ENCODE measurements around the gene IDI1.
"Not testable (repeated sequence)": the region's sequence is repeated elsewhere in the genome, so short reads cannot be mapped to it uniquely, and the experiment has no call there.

The IDI1 gene

DNA sequence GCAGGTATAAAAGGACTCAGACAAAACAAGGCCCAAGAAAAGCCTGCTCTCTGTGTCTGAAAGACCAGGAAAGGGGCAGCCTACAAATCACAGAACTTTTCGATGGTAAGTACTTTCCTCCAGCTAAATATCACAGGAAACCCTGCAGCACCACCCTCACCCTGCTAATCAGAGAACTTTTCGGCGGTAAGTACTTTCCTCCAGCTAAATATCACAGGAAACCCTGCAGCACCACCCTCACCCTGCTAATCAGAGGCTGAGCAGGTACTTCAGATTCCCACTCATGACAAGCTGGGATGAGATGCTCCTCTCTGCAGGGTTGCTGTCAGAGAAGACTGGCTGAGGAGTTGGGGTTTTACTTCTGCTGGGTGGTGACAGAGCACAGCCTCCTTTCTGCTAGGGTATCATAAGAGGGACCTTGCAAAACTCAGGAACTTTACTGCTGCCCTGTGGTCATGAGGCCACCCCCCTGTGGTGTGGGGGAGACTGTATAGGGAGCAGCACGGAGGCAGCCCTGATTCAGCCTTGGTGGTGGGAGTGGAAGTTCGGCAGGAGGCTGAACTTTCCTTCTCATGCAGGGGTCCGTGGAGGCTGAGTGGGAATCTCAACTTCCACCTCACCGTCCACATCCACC is 14.4 kb upstream of the IDI1 start:
- no peak for FAIRE-seq

DNA sequence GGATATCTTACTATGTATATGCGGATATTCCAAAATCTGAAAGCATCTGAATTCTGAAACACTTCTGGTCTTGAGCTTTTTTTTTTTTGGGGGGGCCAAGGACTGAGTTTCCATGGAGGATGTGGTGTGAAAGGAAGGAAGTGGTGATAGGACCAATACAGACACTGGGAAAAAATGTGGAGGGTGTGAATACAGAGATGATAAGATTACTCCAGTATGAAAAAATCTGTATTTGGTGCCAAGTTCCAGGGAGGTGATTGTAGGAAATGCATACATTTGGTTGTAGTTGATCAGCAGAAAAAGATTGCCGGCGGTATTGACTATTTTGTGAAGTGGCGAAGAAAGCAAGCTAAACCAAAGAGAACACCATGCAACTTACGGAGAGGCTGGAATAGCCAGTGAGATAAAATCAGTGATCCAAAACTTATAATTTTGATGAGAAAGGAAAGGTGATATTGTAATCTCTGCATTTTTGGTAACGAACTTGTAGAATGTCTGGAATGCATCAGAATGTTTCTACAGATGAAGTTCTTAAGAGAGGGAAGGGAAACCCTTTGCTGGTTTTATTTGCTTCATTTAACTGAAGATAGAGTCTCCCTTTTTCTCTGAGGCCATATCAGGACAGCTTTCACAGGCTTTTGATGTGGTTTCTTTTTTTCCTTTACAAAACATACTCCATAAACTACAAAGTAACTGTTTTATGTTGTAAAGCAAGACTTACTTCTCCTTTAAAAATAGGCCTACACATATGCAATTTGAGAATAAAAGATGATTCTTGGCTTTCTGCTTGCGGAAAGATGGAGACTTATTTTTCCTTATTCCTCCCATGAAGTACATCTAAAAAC is 13.2 kb upstream of the IDI1 start:
- no peak for FAIRE-seq

DNA sequence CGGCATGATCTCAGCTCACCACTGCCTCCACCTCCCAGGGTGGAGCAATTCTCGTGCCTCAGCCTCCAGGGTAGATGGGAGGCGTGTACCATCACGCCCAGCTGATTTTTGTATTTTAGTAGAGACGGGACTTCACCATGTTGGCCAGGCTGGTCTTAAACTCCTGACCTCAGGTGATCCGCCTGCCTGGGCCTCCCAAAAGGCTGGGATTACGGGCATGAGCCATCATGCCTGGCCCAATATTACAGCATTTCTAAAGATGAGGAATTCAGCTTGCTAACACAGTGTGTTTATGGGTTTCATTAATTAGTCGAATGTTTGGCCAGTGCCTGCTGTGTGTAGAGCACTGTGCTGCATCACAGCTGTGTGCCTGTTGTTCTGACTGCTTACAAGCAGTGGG is 11.0 kb upstream of the IDI1 start:
- no peak for FAIRE-seq

DNA sequence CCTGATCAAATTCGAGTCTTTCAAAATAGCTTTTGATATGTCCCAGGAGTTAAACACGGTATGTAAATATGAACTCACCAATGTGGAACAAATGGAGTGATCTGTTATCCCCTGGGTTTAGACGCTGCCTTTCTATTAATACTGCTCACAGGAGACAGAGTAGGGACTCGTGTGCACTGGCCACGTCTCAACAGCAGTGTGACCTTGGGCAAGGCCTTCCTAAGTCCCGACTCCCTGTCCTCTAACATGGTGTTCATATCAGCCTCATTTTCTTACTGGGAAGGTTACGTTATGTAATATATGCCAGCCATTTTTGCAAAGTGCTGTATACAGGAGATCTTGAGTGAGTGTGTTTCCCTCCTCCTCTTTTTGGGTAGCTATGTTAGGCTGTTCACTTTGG is 9.1 kb upstream of the IDI1 start:
- no peak for FAIRE-seq

DNA sequence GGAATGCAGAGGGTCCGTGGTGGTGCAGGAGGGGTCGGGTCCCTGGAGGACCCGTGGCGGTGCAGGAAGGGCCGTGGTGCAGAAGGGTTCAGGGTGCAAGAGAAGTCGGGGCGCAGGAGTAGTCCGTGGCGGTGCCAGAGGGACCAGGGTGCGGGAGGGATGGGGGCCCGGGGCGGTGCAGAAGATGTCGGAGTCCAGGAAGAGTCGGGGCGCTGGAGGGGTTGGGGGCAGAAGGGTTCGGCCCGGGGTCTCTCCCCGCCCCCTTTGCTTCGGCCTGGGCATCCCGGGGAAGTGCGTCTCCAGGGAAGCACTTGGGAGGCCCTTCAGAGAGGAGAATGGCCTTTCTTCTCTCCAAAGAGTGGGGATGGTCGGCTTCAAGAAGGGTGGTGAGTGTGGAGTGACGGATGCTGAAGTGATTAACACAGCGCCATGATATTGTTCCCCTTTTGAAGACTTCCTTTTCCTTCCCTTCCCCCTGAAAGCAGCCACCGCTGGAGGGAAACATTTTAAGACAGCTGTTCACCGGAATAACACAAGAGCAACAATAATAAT is 8.3 kb upstream of the IDI1 start:
- FAIRE-seq, result no peak

GRCh38 chr10:1056326-1057105 is 7.6 kb upstream of the IDI1 start, which contains the start of gene WDR37:
TSS of gene WDR37 (plus strand) at chr10:1056385. CDS start at chr10:1072156, 15,771 bp downstream.
- FAIRE-seq, result no peak

- no peak for FAIRE-seq
Measured at GRCh38 chr10:1054684-1055083, 5.8 kb upstream of the IDI1 start.

DNA sequence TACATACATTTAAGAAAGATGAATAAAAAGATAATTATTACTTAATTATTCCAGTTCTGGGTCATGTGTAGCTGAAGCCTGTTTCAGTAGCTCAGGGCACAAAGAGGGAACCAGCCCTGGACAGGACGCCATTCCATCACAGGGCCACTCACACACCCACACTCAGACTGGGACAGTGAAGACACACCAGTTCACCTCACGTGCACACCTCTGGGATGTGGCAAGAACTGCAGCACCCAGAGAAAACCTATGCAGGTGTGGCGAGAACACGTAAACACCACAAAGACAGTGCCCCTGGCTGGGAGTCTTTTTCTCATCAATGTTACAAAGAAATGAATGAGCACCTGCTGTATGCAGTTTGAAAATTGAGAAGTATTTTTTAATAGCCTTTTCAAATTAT is 1.6 kb upstream of the IDI1 start:
- FAIRE-seq, result no peak

DNA sequence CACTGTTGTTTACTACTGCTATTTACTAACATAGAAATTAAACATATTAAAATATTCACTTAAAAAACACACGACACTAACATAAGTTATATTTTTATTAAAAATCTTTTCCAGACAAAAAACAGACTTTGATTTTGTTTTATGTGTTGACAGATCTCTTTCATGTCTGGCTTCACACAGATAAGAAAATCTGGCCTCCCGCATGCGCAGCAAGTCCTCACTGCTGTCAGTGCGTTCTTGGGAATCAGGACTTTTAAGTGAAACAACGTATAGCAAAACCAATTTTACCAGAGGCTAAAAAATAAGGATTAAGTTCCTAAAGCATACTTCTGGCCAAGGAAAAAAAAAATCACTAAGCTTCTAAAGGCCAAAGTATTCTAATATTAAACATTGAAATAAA is 1.2 kb upstream of the IDI1 start:
- FAIRE-seq, result no peak

DNA sequence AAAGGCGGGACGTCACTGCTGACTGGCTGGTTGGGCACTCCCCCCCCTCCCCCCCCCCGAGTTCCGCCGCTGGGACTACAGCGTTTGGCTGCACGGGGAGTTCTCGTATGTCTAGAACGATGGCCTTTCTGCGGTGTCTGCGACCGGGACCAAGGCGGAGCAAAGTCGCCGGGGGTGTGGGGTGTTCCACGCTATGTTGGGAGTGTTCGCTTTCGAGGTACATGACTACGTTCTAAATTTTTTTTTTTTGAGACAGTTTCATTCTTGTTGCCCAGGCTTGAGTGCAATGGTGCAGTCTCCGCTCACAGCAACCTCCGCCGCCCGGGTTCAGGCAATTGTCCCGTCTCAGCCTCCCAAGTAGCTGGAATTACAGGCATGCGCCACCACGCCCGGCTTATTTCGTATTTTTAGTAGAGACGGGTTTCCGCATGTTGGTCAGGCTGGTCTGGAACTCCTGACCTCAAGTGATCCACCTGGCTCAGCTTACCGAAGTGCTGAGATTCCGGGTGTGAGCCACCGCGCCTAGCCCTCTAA is 573 bp upstream of the IDI1 start:
- FAIRE-seq, result no peak

DNA sequence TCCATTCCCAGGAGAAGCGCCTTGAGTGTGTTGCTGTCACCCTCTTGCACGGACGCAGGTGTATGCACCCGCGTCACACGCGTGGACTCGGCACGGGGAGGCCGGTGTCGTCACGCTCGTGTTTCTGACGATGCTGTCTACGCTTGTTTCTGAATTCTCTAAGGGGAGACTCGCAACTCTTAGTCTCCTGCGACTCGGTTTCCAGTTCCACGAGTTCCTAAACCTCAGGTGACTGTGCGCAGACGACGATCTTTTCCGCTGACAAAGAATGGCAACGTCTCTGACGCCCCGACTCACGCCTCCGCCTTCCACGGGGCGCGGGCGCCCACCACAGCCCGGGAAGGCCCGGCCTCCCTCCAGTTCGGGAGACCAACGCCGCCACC is 579 bp downstream of the IDI1 start:
- no peak for FAIRE-seq

GRCh38 chr10:1047937-1048336 is 982 bp downstream of the IDI1 start:
- no peak for FAIRE-seq

- FAIRE-seq, result no peak
Measured at GRCh38 chr10:1045415-1045814, 3.5 kb downstream of the IDI1 start.

DNA sequence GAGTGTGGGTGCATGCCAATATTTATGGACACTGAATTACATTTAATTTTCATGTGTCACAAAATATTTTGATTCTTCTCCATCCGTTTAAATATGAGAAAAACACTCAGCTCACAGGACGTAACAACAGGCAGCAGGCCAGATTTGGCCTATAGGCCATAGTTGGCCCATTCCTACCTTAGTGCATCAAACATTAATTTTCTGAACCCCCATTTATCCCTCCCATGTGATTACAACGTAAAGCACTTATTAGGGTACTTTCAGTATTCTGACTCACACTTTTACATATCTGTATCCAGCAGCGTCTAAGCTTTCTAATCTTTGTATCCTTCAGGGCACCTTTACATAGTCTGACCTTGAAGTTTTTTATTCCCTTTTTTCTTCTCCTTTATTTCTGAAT is 4.0 kb downstream of the IDI1 start:
- no peak for FAIRE-seq

- no peak for FAIRE-seq
Measured at GRCh38 chr10:1044146-1044545, 4.8 kb downstream of the IDI1 start.

GRCh38 chr10:1043532-1043995 is 5.4 kb downstream of the IDI1 start:
- FAIRE-seq, result no peak

DNA sequence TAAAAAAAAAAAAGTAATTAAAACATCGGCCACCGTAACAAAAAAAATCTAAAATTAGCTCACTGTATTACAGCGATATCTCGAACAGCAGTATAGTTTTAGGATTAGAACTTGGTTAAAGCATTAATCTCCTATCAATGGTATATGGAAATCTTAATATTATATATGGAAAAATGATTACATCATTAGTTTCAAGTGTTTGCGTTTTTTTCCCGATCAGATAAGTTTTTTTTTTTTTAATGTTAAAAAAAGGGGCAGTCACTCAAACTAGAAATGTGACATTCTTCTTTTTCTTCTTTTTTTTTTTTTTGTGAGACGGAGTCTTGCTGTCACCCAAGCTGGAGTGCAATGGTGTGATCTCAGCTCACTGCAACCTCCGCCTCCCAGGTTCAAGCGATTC is 7.4 kb downstream of the IDI1 start:
- no peak for FAIRE-seq

- no peak for FAIRE-seq
Measured at GRCh38 chr10:1040133-1040532, 8.8 kb downstream of the IDI1 start.

- not testable (repeated sequence) for FAIRE-seq
Measured at GRCh38 chr10:1038769-1039168, 10.2 kb downstream of the IDI1 start.

DNA sequence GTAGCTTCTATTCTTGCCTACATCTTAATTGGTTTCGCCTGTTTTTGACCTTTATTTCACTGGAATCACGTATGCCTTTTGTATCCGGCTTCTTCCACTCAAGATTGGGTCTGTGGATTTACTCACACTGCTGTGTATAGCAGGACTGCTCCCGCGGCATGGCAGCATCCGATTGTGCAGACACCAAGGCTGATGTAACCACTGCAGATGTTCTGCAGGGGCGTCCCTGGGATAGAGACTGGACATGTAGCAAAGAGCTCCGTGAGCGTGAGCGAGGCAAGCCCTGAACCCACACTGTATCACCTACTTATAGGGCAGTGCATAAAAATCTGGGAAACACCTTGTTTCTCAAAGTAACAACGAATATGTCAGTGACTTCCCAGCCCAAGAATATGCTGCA is 11.8 kb downstream of the IDI1 start:
- FAIRE-seq, result no peak

DNA sequence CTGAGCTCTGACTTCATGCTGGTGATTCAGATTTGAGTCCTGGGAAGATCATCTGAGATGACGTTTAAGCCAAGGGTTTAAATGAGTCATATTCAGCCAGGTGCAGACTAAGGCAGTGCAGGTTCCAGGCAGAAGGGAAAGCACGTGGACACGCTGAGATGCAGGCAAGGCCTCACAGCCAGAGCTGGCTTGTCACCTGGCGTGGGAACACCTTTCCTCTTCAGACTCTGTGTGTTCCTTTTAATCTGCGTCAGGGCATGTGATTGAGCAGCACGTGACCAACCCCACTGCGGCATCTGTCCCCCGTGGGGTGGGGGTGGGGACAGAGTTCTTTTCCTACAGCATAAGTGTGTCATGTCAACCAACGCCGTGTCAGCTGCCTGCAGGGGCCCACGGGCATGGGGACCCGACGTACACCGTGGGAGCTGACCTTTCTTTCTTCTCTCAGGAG is 12.6 kb downstream of the IDI1 start:
- no peak for FAIRE-seq

DNA sequence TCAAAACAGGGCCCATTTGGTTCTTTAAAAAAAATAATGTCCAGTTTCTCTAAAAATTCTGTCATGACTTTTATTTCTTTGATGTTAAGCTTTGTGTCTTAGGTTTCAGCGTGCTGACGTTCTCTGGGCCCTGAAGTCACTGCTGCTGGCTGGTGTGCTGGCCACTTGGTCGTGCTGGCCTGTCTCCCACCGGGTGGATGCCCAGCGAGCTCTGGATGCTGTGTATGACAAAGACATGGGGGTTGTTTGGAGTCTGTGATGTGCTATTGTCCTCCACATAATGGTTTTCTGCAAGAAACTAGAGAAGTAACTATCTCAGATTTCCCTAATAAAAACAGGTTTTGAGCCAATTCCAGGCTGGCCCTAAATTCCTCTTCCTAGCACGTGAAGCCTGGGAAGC is 13.7 kb downstream of the IDI1 start:
- FAIRE-seq, result no peak

- no peak for FAIRE-seq
Measured at GRCh38 chr10:1034758-1035157, 14.2 kb downstream of the IDI1 start.

All from islet of Langerhans (tissue), 1 donor.